ENCODE data around the gene SERTAD3.

Gene SERTAD3

DNA sequence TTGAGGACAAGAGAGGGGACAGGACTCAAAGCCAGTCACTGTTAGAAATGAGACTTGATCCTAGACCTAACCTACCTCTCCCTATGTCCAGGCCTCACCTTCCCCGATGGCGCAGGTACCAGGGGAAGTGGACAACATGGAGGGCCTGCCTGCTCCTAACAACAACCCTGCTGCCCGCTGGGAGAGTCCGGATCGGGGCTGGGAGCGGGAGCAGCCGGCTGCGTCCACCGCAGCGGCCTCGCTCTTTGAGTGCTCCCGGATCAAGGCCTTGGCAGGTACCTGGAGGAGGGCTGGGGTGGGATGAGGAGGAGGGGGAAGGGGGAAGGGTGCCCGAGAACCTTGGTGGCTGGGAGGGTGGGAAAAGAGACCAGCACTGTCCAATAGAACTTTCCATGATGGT, 28.4 kb upstream of the SERTAD3 start:
- Histone ChIP-seq H3K4me3 (ENCODE audit: low read depth in 1 of 2, low read length in 2 of 2) (no peak overlapping the region), H3K27ac (ENCODE audit: low read length) (no peak overlapping the region), H2AFZ (ENCODE audit: low read depth, low read length) (no peak overlapping the region), H3K27me3 (ENCODE audit: insufficient read depth, low read length, poor library complexity) (no peaks in the 10 kb centered on the region), H3K9me3 (ENCODE audit: insufficient read depth, low read length, severe bottlenecking) (no peaks in the 10 kb centered on the region), H3K9ac (ENCODE audit: low read depth, low read length) (no peak overlapping the region), H3K79me2 (ENCODE audit: insufficient read depth, low read length) (no peaks in the 10 kb centered on the region), H4K20me1 (ENCODE audit: insufficient read depth, low read length) (no peaks in the 10 kb centered on the region), H3K36me3 (ENCODE audit: insufficient read depth, low read length) (no peaks in the 10 kb centered on the region), H3K4me2 (ENCODE audit: insufficient read depth, low read length) (no peak overlapping the region), H3K4me1 (ENCODE audit: insufficient read depth, low read length) (no peaks in the 10 kb centered on the region)
- TF ChIP-seq EZH2 (IDR thresholded peaks at IDR 0.05; ENCODE audit: borderline replicate concordance, low read depth, low read length, severe bottlenecking), result no peak
- TF ChIP-seq CTCF (IDR thresholded peaks at IDR 0.05; ENCODE audit: borderline replicate concordance, extremely low read depth, low read length, poor library complexity, severe bottlenecking), result no peak
- ATAC-seq (ENCODE audit: insufficient read depth, low read depth) (no peak), DNase-seq (no peak)

DNA sequence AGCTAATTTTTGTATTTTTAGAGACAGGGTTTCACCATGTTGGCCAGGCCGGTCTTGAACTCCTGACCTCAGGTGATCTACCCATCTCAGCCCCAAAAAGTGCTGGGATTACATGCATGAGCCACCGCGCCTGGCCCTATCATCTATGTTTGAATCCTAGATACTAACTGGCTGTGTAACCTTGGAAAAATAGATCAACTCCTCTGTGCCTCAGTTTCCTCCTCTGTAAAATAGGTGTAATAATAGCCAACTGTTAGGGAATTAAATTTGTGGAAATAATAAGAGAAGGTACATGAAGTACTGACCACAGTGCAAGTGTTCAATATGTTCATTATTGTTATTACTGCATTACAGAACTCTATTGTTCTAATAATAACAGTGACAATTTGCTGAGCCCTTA, 27.0 kb upstream of the SERTAD3 start:
- H2AFZ ChIP-seq (ENCODE audit: low read depth, low read length), result no peak overlapping the region
- no peak overlapping the region for H3K4me2 ChIP-seq (ENCODE audit: insufficient read depth, low read length)
- H3K27ac ChIP-seq (ENCODE audit: low read length), result no peak overlapping the region
- no peak for TF ChIP-seq CTCF (IDR thresholded peaks at IDR 0.05; ENCODE audit: borderline replicate concordance, extremely low read depth, low read length, poor library complexity, severe bottlenecking)
- TF ChIP-seq EZH2 (IDR thresholded peaks at IDR 0.05; ENCODE audit: borderline replicate concordance, low read depth, low read length, severe bottlenecking), result no peak
- no peak overlapping the region for H3K4me3 ChIP-seq (ENCODE audit: low read depth in 1 of 2, low read length in 2 of 2)
- no peak for DNase-seq
- H3K4me1 ChIP-seq (ENCODE audit: insufficient read depth, low read length), result peaks cover 5% of the 10 kb centered on the region
- no peaks in the 10 kb centered on the region for H3K9me3 ChIP-seq (ENCODE audit: insufficient read depth, low read length, severe bottlenecking)
- no peaks in the 10 kb centered on the region for H3K27me3 ChIP-seq (ENCODE audit: insufficient read depth, low read length, poor library complexity)
- H3K79me2 ChIP-seq (ENCODE audit: insufficient read depth, low read length), result no peaks in the 10 kb centered on the region
- H4K20me1 ChIP-seq (ENCODE audit: insufficient read depth, low read length), result peaks cover 4% of the 10 kb centered on the region; the same call in 1 of the 2 replicates
- H3K36me3 ChIP-seq (ENCODE audit: insufficient read depth, low read length), result no peaks in the 10 kb centered on the region
- H3K9ac ChIP-seq (ENCODE audit: low read depth, low read length), result no peak overlapping the region
- no peak for ATAC-seq (ENCODE audit: insufficient read depth, low read depth)

DNA sequence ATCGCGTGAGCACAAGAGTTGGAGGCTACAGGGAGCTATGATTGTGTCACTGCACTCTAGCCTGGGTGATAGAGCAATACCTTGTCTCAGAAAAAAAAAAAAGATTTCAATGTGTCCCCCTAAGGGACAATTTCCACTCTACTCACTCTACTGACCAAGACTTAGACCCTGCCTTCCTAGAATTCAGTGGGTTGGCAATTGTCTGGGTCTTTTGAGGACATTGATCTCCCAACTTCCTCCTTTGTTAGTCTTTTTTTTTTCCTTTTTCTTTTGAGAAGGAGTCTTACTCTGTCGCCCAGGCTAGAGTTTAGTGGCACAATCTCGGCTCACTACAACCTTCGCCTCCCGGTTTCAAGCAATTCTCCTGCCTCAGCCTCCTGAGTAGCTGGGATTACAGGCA, 24.9 kb upstream of the SERTAD3 start:
- Histone ChIP-seq H3K79me2 (ENCODE audit: insufficient read depth, low read length) (no peaks in the 10 kb centered on the region), H3K9ac (ENCODE audit: low read depth, low read length) (no peak overlapping the region), H3K9me3 (ENCODE audit: insufficient read depth, low read length, severe bottlenecking) (no peaks in the 10 kb centered on the region), H3K4me2 (ENCODE audit: insufficient read depth, low read length) (no peak overlapping the region), H3K27me3 (ENCODE audit: insufficient read depth, low read length, poor library complexity) (no peaks in the 10 kb centered on the region), H3K4me3 (ENCODE audit: low read depth in 1 of 2, low read length in 2 of 2) (no peak overlapping the region), H4K20me1 (ENCODE audit: insufficient read depth, low read length) (peaks cover 5% of the 10 kb centered on the region; the same call in 1 of the 2 replicates), H2AFZ (ENCODE audit: low read depth, low read length) (no peak overlapping the region), H3K36me3 (ENCODE audit: insufficient read depth, low read length) (no peaks in the 10 kb centered on the region), H3K4me1 (ENCODE audit: insufficient read depth, low read length) (peaks cover 20% of the 10 kb centered on the region), H3K27ac (ENCODE audit: low read length) (no peak overlapping the region)
- ATAC-seq (ENCODE audit: insufficient read depth, low read depth) (no peak), DNase-seq (no peak)
- no peak for TF ChIP-seq CTCF (IDR thresholded peaks at IDR 0.05; ENCODE audit: borderline replicate concordance, extremely low read depth, low read length, poor library complexity, severe bottlenecking)
- no peak for TF ChIP-seq EZH2 (IDR thresholded peaks at IDR 0.05; ENCODE audit: borderline replicate concordance, low read depth, low read length, severe bottlenecking)
